H9 (cell line): Measurements from ENCODE around the gene OR1J1. TPM values are rescaled to one million over a fixed set of nuclear protein-coding genes. Genes with fewer than 3 reads are reported as not detected.

Experiments
- DNase-seq: peaks from one replicate; pipeline ENCODE4 v3.0.0-alpha.2; 2017
- H2AFZ ChIP-seq: one replicate; pipeline ENCODE4 v1.6.1; 2013; ENCODE audit warnings: mild to moderate bottlenecking, low read length, control low read depth, moderate library complexity
- H2AK5ac ChIP-seq: 2 replicates; pipeline ENCODE4 v1.6.1; 2013; ENCODE audit warnings: low read length, control low read depth, mixed read lengths; ENCODE audit not compliant: insufficient read length
- H2BK120ac ChIP-seq: one replicate; pipeline ENCODE4 v1.6.1; 2013; ENCODE audit warnings: low read depth, mild to moderate bottlenecking, low read length, control low read depth, inconsistent platforms; ENCODE audit not compliant: poor library complexity, severe bottlenecking
- H2BK12ac ChIP-seq: 2 replicates; pipeline ENCODE4 v1.6.1; 2013; ENCODE audit warnings: low read length, control low read depth, mixed read lengths, low read depth; ENCODE audit not compliant: insufficient read length
- H2BK15ac ChIP-seq: 2 replicates; pipeline ENCODE4 v1.6.1; 2013; ENCODE audit warnings: low read depth, low read length, control low read depth
- H2BK20ac ChIP-seq: one replicate; pipeline ENCODE4 v1.6.1; 2013; ENCODE audit warnings: low read depth, mild to moderate bottlenecking, low read length, control low read depth, inconsistent platforms; ENCODE audit not compliant: poor library complexity, severe bottlenecking
- H2BK5ac ChIP-seq: 2 replicates; pipeline ENCODE4 v1.6.1; 2013; ENCODE audit warnings: low read length, control low read depth, mixed read lengths; ENCODE audit not compliant: insufficient read length
- H3K14ac ChIP-seq: 2 replicates; pipeline ENCODE4 v1.6.1; 2013; ENCODE audit warnings: low read length, control low read depth; ENCODE audit not compliant: insufficient read depth
- H3K18ac ChIP-seq: 2 replicates; pipeline ENCODE4 v1.6.1; 2013; ENCODE audit warnings: low read depth, mild to moderate bottlenecking, mixed read lengths, low read length, control low read depth; ENCODE audit not compliant: insufficient read length
- H3K23ac ChIP-seq: 2 replicates; pipeline ENCODE4 v1.6.1; 2013; ENCODE audit warnings: low read length, control low read depth, mixed read lengths, low read depth; ENCODE audit not compliant: insufficient read length
- H3K23me2 ChIP-seq: 2 replicates; pipeline ENCODE4 v1.6.1; 2013; ENCODE audit warnings: low read depth, mild to moderate bottlenecking, mixed read lengths, low read length, control low read depth; ENCODE audit not compliant: insufficient read length, poor library complexity, severe bottlenecking
- H3K27ac ChIP-seq: 2 replicates; pipeline ENCODE4 v1.5.1; 2013; ENCODE audit warnings: low read length, control low read depth, mixed read lengths, low read depth; ENCODE audit not compliant: insufficient read length
- H3K27me3 ChIP-seq: 2 replicates; pipeline ENCODE4 v1.6.1; 2013; ENCODE audit warnings: low read length, control low read depth, inconsistent platforms; ENCODE audit not compliant: insufficient read depth
- H3K4ac ChIP-seq: 2 replicates; pipeline ENCODE4 v1.6.1; 2013; ENCODE audit warnings: low read depth, mild to moderate bottlenecking, control low read depth, inconsistent platforms, low read length, moderate library complexity
- H3K4me1 ChIP-seq: 2 replicates; pipeline ENCODE4 v1.6.1; 2013; ENCODE audit warnings: low read length, control low read depth, inconsistent platforms; ENCODE audit not compliant: insufficient read depth
- H3K4me2 ChIP-seq: 2 replicates; pipeline ENCODE4 v1.6.1; 2013; ENCODE audit warnings: low read length, control low read depth, mixed read lengths; ENCODE audit not compliant: insufficient read length, insufficient read depth
- H3K56ac ChIP-seq: 2 replicates; pipeline ENCODE4 v1.6.1; 2013; ENCODE audit warnings: low read depth, mild to moderate bottlenecking, mixed read lengths, low read length, control low read depth; ENCODE audit not compliant: insufficient read length
- H3K79me1 ChIP-seq: 2 replicates; pipeline ENCODE4 v1.6.1; 2013; ENCODE audit warnings: low read depth, mild to moderate bottlenecking, moderate library complexity, low read length, control low read depth, inconsistent platforms; ENCODE audit not compliant: insufficient read depth, poor library complexity, severe bottlenecking
- H3K79me2 ChIP-seq: 2 replicates; pipeline ENCODE4 v1.6.1; 2013; ENCODE audit warnings: low read length, control low read depth, inconsistent platforms; ENCODE audit not compliant: insufficient read depth
- H3K9ac ChIP-seq: 2 replicates; pipeline ENCODE4 v1.6.1; 2013; ENCODE audit warnings: low read length, control low read depth, mixed read lengths; ENCODE audit not compliant: insufficient read length; ENCODE audit errors: extremely low read depth
- H3K9me3 ChIP-seq: one replicate; pipeline ENCODE4 v1.6.1; 2013; ENCODE audit warnings: low read depth, low read length, inconsistent platforms; ENCODE audit not compliant: control insufficient read depth
- H3T11ph ChIP-seq: one replicate; pipeline ENCODE4 v1.6.1; 2013; ENCODE audit warnings: mild to moderate bottlenecking, low read length, control low read depth, inconsistent platforms
- H4K20me1 ChIP-seq: one replicate; pipeline ENCODE4 v1.6.1; 2013; ENCODE audit not compliant: control insufficient read depth, insufficient read length, insufficient read depth
- H4K5ac ChIP-seq: 2 replicates; pipeline ENCODE4 v1.6.1; 2013; ENCODE audit warnings: low read depth, mild to moderate bottlenecking, mixed read lengths, low read length, control low read depth; ENCODE audit not compliant: insufficient read length
- H4K8ac ChIP-seq: replicated peaks from 2 replicates; pipeline ENCODE4 v1.6.1; 2013; ENCODE audit warnings: low read length, control low read depth, mixed read lengths, low read depth; ENCODE audit not compliant: insufficient read length
- H4K91ac ChIP-seq: 2 replicates; pipeline ENCODE4 v1.6.1; 2013; ENCODE audit warnings: low read depth, mild to moderate bottlenecking, moderate library complexity, mixed read lengths, low read length, control low read depth; ENCODE audit not compliant: insufficient read length
- H3K27ac Mint-ChIP-seq, 3 experiments: 2 replicates in 2 of 3; 3 replicates in 1 of 3; pipeline ENCODE4 v1.8.0; 2020 to 2021; ENCODE audit warnings: mixed read lengths in 3 of 3, mild to moderate bottlenecking in 1 of 3, moderate library complexity in 1 of 3
- H3K27me3 Mint-ChIP-seq: 2 replicates; pipeline ENCODE4 v1.8.0; 2021; ENCODE audit warnings: low read depth, mild to moderate bottlenecking, moderate library complexity, mixed read lengths
- H3K36me3 Mint-ChIP-seq, 3 experiments: 2 replicates in 2 of 3; 3 replicates in 1 of 3; pipeline ENCODE4 v1.8.0; 2020 to 2021; ENCODE audit warnings: low read depth in 3 of 3, mixed read lengths in 3 of 3; ENCODE audit not compliant: insufficient read depth in 1 of 3
- H3K4me1 Mint-ChIP-seq, 2 experiments: 2 replicates each; pipeline ENCODE4 v1.8.0; 2020; ENCODE audit warnings: mixed read lengths in 2 of 2
- H3K4me3 Mint-ChIP-seq, 2 experiments: 2 replicates in 1 of 2; 3 replicates in 1 of 2; pipeline ENCODE4 v1.8.0; 2020 to 2021; ENCODE audit warnings: mild to moderate bottlenecking in 2 of 2, mixed read lengths in 2 of 2, moderate library complexity in 1 of 2
- H3K9me3 Mint-ChIP-seq, 2 experiments: 2 replicates in 1 of 2; 3 replicates in 1 of 2; pipeline ENCODE4 v1.8.0; 2020; ENCODE audit warnings: mild to moderate bottlenecking in 2 of 2, mixed read lengths in 2 of 2, moderate library complexity in 1 of 2
- WGBS: extraction: QIAGEN DNeasy Blood & Tissue Kit; methylation state at CpG from one replicate; pipeline ENCODE4 v1.1.7; 2013; ENCODE audit warnings: missing lambda C conversion rate, low lambda C conversion rate, mixed read lengths; ENCODE audit not compliant: insufficient read length; ENCODE audit errors: extremely low coverage; 5-methylcytosine and 5-hydroxymethylcytosine counted together
- total RNA-seq: library from RNA; stranded (reverse); gene quantifications from 2 replicates; pipeline ENCODE4 v1.2.1, GENCODE V29; 2021
- TF ChIP-seq, protein P1 (sequence below): fragments of 200-600 bp; sonication (generic); conservative IDR thresholded peaks from 3 replicates; pipeline ENCODE4 v1.8.0; 2021; ENCODE audit warnings: antibody characterized with exemption, mild to moderate bottlenecking

OR1J1 gene
- total RNA-seq, 1 experiment from 2014 or later = not detected

DNA sequence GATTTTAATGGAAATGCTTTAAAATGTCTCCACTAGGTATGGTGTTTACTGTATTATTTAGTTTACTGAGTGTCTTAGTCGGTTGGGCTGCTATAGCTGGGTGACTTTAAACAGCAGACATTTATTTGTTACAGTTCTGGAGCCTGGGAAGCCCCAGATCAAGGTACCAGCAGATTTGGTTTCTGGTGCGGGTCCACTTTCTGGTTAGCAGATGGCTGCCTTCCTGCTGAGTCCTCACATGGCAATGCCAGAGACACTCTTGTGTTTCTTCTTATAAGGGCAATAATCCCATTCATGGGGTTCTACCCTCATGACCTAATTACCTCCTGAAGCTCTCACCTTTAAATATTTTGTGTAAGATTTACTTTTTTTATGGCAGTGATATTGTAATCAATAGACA, 40.5 kb upstream of the OR1J1 start:
- Histone ChIP-seq H3K27ac (no peak overlapping the region), H3K4me1 (no peaks in the 10 kb centered on the region), H3K23ac (no peak overlapping the region), H3K9me3 (peaks cover 85% of the 10 kb centered on the region), H3K56ac (no peak overlapping the region), H2AK5ac (no peak overlapping the region), H4K91ac (no peak overlapping the region), H3K4ac (no peak overlapping the region), H3T11ph (no peak overlapping the region), H2BK12ac (no peak overlapping the region), H2BK120ac (no peak overlapping the region), H4K5ac (no peak overlapping the region), H3K79me1 (no peaks in the 10 kb centered on the region), H4K8ac (no peak overlapping the region), H2BK20ac (no peak overlapping the region), H3K27me3 (no peaks in the 10 kb centered on the region), H3K23me2 (no peaks in the 10 kb centered on the region), H3K14ac (no peak overlapping the region), H3K79me2 (no peaks in the 10 kb centered on the region; the same call in 1 of the 2 replicates), H2BK5ac (no peak overlapping the region), H3K4me2 (no peak overlapping the region), H2BK15ac (no peak overlapping the region), H3K18ac (no peak overlapping the region), H2AFZ (no peak overlapping the region), H3K9ac (no peak overlapping the region), H4K20me1 (no peaks in the 10 kb centered on the region)
- Mint-ChIP-seq H3K36me3 (peaks cover 0 to 7% (median 0%) of the 10 kb centered on the region in 3 experiments; a peak in 3 of 7 replicates), H3K9me3 (peaks cover 46 to 47% of the 10 kb centered on the region in 2 experiments), H3K27me3 (no peaks in the 10 kb centered on the region; the same call in 1 of the 2 replicates), H3K4me3 (no peak overlapping the region), H3K4me1 (no peaks in the 10 kb centered on the region), H3K27ac (no peak overlapping the region)
- no peak for DNase-seq
- TF ChIP-seq, protein P1, sequence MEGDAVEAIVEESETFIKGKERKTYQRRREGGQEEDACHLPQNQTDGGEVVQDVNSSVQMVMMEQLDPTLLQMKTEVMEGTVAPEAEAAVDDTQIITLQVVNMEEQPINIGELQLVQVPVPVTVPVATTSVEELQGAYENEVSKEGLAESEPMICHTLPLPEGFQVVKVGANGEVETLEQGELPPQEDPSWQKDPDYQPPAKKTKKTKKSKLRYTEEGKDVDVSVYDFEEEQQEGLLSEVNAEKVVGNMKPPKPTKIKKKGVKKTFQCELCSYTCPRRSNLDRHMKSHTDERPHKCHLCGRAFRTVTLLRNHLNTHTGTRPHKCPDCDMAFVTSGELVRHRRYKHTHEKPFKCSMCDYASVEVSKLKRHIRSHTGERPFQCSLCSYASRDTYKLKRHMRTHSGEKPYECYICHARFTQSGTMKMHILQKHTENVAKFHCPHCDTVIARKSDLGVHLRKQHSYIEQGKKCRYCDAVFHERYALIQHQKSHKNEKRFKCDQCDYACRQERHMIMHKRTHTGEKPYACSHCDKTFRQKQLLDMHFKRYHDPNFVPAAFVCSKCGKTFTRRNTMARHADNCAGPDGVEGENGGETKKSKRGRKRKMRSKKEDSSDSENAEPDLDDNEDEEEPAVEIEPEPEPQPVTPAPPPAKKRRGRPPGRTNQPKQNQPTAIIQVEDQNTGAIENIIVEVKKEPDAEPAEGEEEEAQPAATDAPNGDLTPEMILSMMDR = no peak
- no CpG with 5 or more reads among the region's 2 CpGs for WGBS
